OCI-LY7 (cell line): Measurements from ENCODE around the gene PLD2.

Experiments used
- EZH2phosphoT487 ChIP-seq: fragments of 200-600 bp; sonication (generic); IDR thresholded peaks from 2 replicates; pipeline ENCODE4 v1.6.1; 2018; ENCODE audit warnings: low read depth, borderline replicate concordance, mild to moderate bottlenecking, mixed run types, antibody characterized with exemption, low read length, moderate library complexity, mixed read lengths
- TF ChIP-seq, protein P1 (sequence below): fragments of 200-600 bp; sonication (generic); conservative IDR thresholded peaks from 2 replicates; pipeline ENCODE4 v1.5.1; 2014; ENCODE audit warnings: mild to moderate bottlenecking, antibody characterized with exemption, low read length, moderate library complexity, mixed read lengths

DNA sequence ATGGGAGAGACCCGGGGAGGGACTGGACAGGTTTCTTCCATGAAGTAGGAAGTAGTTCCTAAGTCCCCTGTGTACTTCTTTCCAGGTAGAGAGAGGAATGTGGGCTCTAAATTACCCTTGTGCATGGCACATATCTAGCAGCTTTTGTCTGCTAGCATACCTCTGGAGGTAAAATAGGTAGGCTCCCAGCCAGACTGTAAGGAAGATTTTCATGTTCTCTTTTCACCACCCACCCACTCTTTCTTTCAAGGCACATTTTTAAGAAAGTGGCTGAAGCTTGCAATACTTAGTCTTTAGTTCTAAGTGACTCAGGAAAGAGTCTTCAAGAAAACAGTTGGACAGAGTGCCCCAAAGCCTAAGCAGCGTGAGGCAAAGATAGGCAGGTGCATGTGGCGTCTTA lies 35.4 kb downstream of the PLD2 start:
- TF ChIP-seq, protein P1, sequence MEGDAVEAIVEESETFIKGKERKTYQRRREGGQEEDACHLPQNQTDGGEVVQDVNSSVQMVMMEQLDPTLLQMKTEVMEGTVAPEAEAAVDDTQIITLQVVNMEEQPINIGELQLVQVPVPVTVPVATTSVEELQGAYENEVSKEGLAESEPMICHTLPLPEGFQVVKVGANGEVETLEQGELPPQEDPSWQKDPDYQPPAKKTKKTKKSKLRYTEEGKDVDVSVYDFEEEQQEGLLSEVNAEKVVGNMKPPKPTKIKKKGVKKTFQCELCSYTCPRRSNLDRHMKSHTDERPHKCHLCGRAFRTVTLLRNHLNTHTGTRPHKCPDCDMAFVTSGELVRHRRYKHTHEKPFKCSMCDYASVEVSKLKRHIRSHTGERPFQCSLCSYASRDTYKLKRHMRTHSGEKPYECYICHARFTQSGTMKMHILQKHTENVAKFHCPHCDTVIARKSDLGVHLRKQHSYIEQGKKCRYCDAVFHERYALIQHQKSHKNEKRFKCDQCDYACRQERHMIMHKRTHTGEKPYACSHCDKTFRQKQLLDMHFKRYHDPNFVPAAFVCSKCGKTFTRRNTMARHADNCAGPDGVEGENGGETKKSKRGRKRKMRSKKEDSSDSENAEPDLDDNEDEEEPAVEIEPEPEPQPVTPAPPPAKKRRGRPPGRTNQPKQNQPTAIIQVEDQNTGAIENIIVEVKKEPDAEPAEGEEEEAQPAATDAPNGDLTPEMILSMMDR = no peak
- TF ChIP-seq EZH2phosphoT487 = no peak
